Measurements from ENCODE around the gene ECSCR. TPM values are rescaled to one million over a fixed set of nuclear protein-coding genes. Genes with fewer than 3 reads are reported as not detected.

The ECSCR gene
- total and polyA plus RNA-seq, 2 donors (not counting 1 experiment from before 2014, with no cell fraction given): not detected

GRCh38 chr5:139458580-139459407 lies 3.7 kb downstream of the ECSCR start:
- Histone ChIP-seq H3K4me2 (replicated peaks; ENCODE audit: low read depth, low read length, poor library complexity, severe bottlenecking) (no peak overlapping the region), H3K27ac (ENCODE audit: low read length in 2 of 2) (no peak overlapping the region), H3K9me3 (ENCODE audit: control extremely low read depth in 1 of 3, control insufficient read depth in 2 of 3, insufficient read depth in 1 of 3, low read length in 2 of 3) (no peaks in the 10 kb centered on the region), H3K4me1 (ENCODE audit: control insufficient read depth in 2 of 2, insufficient read depth in 2 of 2, low read length in 2 of 2) (peaks cover 9 to 17% of the 10 kb centered on the region in 2 donors), H3K27me3 (replicated peaks in 1 of 4; ENCODE audit: control extremely low read depth in 1 of 4, control insufficient read depth in 3 of 4, insufficient read depth in 4 of 4, low read length in 3 of 4) (no peaks in the 10 kb centered on the region), H3K9ac (ENCODE audit: low read length) (no peak overlapping the region), H3K79me2 (ENCODE audit: control insufficient read depth, insufficient read depth, low read length) (no peaks in the 10 kb centered on the region), H3K4me3 (ENCODE audit: control extremely low read depth in 1 of 5, extremely low read depth in 1 of 5, insufficient read depth in 1 of 5, low read depth in 2 of 5, low read length in 4 of 5) (no peak overlapping the region), H3K36me3 (replicated peaks in 1 of 2; ENCODE audit: control extremely low read depth in 1 of 2, control insufficient read depth in 1 of 2, extremely low read depth in 1 of 2, insufficient read depth in 2 of 2, low read length in 1 of 2) (no peaks in the 10 kb centered on the region), H4K20me1 (ENCODE audit: control insufficient read depth, insufficient read depth, low read length, poor library complexity, severe bottlenecking) (no peaks in the 10 kb centered on the region), H2AFZ (ENCODE audit: insufficient read depth, low read depth, low read length, poor library complexity, severe bottlenecking) (peak overlapping the region; percentile 3)
- H3K4me3 Mint-ChIP-seq: no peak overlapping the region
- intact Hi-C loops (cut with micrococcal nuclease): no loop called here
- TF ChIP-seq EZH2 (IDR thresholded peaks at IDR 0.05; ENCODE audit: borderline replicate concordance, insufficient read depth, low read depth, low read length, poor library complexity, severe bottlenecking) (no peak), CTCF (IDR thresholded peaks at IDR 0.05) (no peak)
- peaks cover 17% of the 10 kb centered on the region for H3K4me1 Mint-ChIP-seq
- ChIA-PET CTCF (interaction anchor here (0.7 kb wide), 1 partner anchor 1016 kb away, joined by 4 read pairs; no protein-coding TSS in a partner anchor), POLR2A (interaction anchor here (0.6 to 0.7 kb wide), 3 partner anchors 11 to 289 kb away, joined by 3 to 15 read pairs (median 4); no protein-coding TSS in a partner anchor)
- DNase-seq (no peak), ATAC-seq (ENCODE audit: low read depth) (no peak)
- no peaks in the 10 kb centered on the region for H3K9me3 Mint-ChIP-seq (ENCODE audit: insufficient read depth)
- H3K27ac Mint-ChIP-seq: no peak overlapping the region
- WGBS (ENCODE audit: insufficient coverage): 65% methylated on average over 4 of the region's 8 CpGs
- H3K27me3 Mint-ChIP-seq: no peaks in the 10 kb centered on the region

Measured in B cell (primary cell).